ENCODE data around the gene C2orf92. TPM values are rescaled to one million over a fixed set of nuclear protein-coding genes. Genes with fewer than 3 reads are reported as not detected.

The C2orf92 gene
- polyA plus RNA-seq, 1 donor from 2014 or later, result 10.7 TPM

GRCh38 chr2:97697252-97698235 lies 28.0 kb downstream of the C2orf92 start:
- Histone ChIP-seq H3F3A (ENCODE audit: insufficient read depth, low read length, poor library complexity, severe bottlenecking) (no peaks in the 10 kb centered on the region), H3K27ac (ENCODE audit: low read length) (no peak overlapping the region), H3K79me2 (replicated peaks; ENCODE audit: insufficient read depth, low read length) (no peaks in the 10 kb centered on the region), H3K36me3 (ENCODE audit: insufficient read depth, low read length) (no peaks in the 10 kb centered on the region), H3K9me2 (ENCODE audit: insufficient read depth, low read length) (no peaks in the 10 kb centered on the region), H2AFZ (ENCODE audit: low read depth, low read length) (no peak overlapping the region), H4K20me1 (ENCODE audit: insufficient read depth) (no peaks in the 10 kb centered on the region), H3K27me3 (ENCODE audit: insufficient read depth, low read depth, low read length) (no peaks in the 10 kb centered on the region), H3K4me2 (ENCODE audit: low read length) (no peak overlapping the region), H3K9me3 (ENCODE audit: low read length) (no peaks in the 10 kb centered on the region), H3K9ac (ENCODE audit: low read length) (no peak overlapping the region), H3K4me3 (ENCODE audit: low read length) (no peak overlapping the region)
- peak; percentile 39 for TF ChIP-seq MXI1 (conservative IDR thresholded peaks at IDR 0.05; ENCODE audit: poor library complexity, severe bottlenecking)
- no peak for TF ChIP-seq EP300 (conservative IDR thresholded peaks at IDR 0.05; ENCODE audit: poor library complexity, severe bottlenecking)
- TF ChIP-seq CTCF (IDR thresholded peaks at IDR 0.05; ENCODE audit: poor library complexity, severe bottlenecking), result peak; percentile 96
- no peak for TF ChIP-seq EZH2 (IDR thresholded peaks at IDR 0.05; ENCODE audit: borderline replicate concordance, insufficient read depth, low read length, poor library complexity, severe bottlenecking)
- TF ChIP-seq, protein P1, sequence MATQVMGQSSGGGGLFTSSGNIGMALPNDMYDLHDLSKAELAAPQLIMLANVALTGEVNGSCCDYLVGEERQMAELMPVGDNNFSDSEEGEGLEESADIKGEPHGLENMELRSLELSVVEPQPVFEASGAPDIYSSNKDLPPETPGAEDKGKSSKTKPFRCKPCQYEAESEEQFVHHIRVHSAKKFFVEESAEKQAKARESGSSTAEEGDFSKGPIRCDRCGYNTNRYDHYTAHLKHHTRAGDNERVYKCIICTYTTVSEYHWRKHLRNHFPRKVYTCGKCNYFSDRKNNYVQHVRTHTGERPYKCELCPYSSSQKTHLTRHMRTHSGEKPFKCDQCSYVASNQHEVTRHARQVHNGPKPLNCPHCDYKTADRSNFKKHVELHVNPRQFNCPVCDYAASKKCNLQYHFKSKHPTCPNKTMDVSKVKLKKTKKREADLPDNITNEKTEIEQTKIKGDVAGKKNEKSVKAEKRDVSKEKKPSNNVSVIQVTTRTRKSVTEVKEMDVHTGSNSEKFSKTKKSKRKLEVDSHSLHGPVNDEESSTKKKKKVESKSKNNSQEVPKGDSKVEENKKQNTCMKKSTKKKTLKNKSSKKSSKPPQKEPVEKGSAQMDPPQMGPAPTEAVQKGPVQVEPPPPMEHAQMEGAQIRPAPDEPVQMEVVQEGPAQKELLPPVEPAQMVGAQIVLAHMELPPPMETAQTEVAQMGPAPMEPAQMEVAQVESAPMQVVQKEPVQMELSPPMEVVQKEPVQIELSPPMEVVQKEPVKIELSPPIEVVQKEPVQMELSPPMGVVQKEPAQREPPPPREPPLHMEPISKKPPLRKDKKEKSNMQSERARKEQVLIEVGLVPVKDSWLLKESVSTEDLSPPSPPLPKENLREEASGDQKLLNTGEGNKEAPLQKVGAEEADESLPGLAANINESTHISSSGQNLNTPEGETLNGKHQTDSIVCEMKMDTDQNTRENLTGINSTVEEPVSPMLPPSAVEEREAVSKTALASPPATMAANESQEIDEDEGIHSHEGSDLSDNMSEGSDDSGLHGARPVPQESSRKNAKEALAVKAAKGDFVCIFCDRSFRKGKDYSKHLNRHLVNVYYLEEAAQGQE (IDR thresholded peaks at IDR 0.05; ENCODE audit: borderline replicate concordance), result no peak
- no peak for TF ChIP-seq POLR2AphosphoS5 (IDR thresholded peaks at IDR 0.05)
- peak; percentile 95 for TF ChIP-seq RAD21 (conservative IDR thresholded peaks at IDR 0.05)
- peak; percentile 99 for TF ChIP-seq SMC3 (conservative IDR thresholded peaks at IDR 0.05; ENCODE audit: poor library complexity)

DNA sequence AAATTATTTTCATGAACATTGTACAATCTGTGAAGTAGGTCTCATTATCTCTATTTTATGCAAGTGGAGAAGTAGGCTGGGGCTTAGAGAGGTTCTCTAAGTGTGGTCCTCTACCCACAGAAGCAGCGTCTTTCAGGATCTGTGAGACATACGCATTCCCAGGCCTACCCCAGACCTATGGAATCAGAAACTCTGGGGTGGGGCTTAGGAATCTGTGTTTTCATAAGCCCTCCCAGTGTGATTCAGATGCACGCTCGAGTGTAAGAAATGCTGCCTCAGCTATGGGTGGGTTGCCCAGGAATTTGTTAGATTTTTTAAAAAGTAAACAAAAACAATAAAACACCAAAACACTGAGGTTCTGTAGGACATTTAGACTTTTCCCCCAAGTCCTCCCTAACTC lies 29.0 kb downstream of the C2orf92 start:
- Histone ChIP-seq H3K4me2 (ENCODE audit: low read length) (no peak overlapping the region), H3K27ac (ENCODE audit: low read length) (no peak overlapping the region), H2AFZ (ENCODE audit: low read depth, low read length) (no peak overlapping the region), H3K36me3 (ENCODE audit: insufficient read depth, low read length) (no peaks in the 10 kb centered on the region), H3K27me3 (ENCODE audit: insufficient read depth, low read depth, low read length) (no peaks in the 10 kb centered on the region), H4K20me1 (ENCODE audit: insufficient read depth) (no peaks in the 10 kb centered on the region), H3K4me3 (ENCODE audit: low read length) (no peak overlapping the region), H3K79me2 (replicated peaks; ENCODE audit: insufficient read depth, low read length) (no peaks in the 10 kb centered on the region), H3K9me2 (ENCODE audit: insufficient read depth, low read length) (no peaks in the 10 kb centered on the region), H3K9ac (ENCODE audit: low read length) (no peak overlapping the region), H3K9me3 (ENCODE audit: low read length) (no peaks in the 10 kb centered on the region), H3F3A (ENCODE audit: insufficient read depth, low read length, poor library complexity, severe bottlenecking) (no peaks in the 10 kb centered on the region)
- TF ChIP-seq MXI1 (conservative IDR thresholded peaks at IDR 0.05; ENCODE audit: poor library complexity, severe bottlenecking) (no peak), SMC3 (conservative IDR thresholded peaks at IDR 0.05; ENCODE audit: poor library complexity) (no peak), EP300 (conservative IDR thresholded peaks at IDR 0.05; ENCODE audit: poor library complexity, severe bottlenecking) (no peak), CTCF (IDR thresholded peaks at IDR 0.05; ENCODE audit: poor library complexity, severe bottlenecking) (no peak), TAF1 (IDR thresholded peaks at IDR 0.05; ENCODE audit: low read depth) (no peak), POLR2AphosphoS5 (IDR thresholded peaks at IDR 0.05) (no peak), RAD21 (conservative IDR thresholded peaks at IDR 0.05) (no peak), EZH2 (IDR thresholded peaks at IDR 0.05; ENCODE audit: borderline replicate concordance, insufficient read depth, low read length, poor library complexity, severe bottlenecking) (no peak)
- TF ChIP-seq, protein P1 (IDR thresholded peaks at IDR 0.05; ENCODE audit: borderline replicate concordance), result no peak
